DOHH2 (cell line): ENCODE results near the gene PSG4.
"Not testable (repeated sequence)": the region's sequence is repeated elsewhere in the genome, so short reads cannot be mapped to it uniquely, and the experiment has no call there.

Experiments
- EZH2phosphoT487 ChIP-seq: fragments of 200-600 bp; sonication (generic); IDR thresholded peaks from 2 replicates; pipeline ENCODE4 v1.6.1; 2017; ENCODE audit warnings: borderline replicate concordance, mild to moderate bottlenecking, antibody characterized with exemption, low read length, moderate library complexity, mixed read lengths
- TF ChIP-seq, protein P1 (sequence below): fragments of 200-600 bp; sonication (generic); IDR thresholded peaks from one replicate; pipeline ENCODE4 v1.5.1; 2014; ENCODE audit warnings: antibody characterized with exemption, mild to moderate bottlenecking, low read depth, low read length; ENCODE audit not compliant: poor library complexity, severe bottlenecking

GRCh38 chr19:43186311-43186935 is 19.0 kb downstream of the PSG4 start, which contains the start of gene PSG5:
- TF ChIP-seq, protein P1, sequence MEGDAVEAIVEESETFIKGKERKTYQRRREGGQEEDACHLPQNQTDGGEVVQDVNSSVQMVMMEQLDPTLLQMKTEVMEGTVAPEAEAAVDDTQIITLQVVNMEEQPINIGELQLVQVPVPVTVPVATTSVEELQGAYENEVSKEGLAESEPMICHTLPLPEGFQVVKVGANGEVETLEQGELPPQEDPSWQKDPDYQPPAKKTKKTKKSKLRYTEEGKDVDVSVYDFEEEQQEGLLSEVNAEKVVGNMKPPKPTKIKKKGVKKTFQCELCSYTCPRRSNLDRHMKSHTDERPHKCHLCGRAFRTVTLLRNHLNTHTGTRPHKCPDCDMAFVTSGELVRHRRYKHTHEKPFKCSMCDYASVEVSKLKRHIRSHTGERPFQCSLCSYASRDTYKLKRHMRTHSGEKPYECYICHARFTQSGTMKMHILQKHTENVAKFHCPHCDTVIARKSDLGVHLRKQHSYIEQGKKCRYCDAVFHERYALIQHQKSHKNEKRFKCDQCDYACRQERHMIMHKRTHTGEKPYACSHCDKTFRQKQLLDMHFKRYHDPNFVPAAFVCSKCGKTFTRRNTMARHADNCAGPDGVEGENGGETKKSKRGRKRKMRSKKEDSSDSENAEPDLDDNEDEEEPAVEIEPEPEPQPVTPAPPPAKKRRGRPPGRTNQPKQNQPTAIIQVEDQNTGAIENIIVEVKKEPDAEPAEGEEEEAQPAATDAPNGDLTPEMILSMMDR = not testable (repeated sequence)
- not testable (repeated sequence) for TF ChIP-seq EZH2phosphoT487
